ENCODE results near the gene FAM76A. TPM values are rescaled to one million over a fixed set of nuclear protein-coding genes. Genes with fewer than 3 reads are reported as not detected.
"Not testable (repeated sequence)": the region's sequence is repeated elsewhere in the genome, so short reads cannot be mapped to it uniquely, and the experiment has no call there.

The FAM76A gene
- total RNA-seq, 2 donors from 2014 or later: 5.4 to 7.6 TPM

- WGBS, 2 donors: 58 to 61% methylated on average over 1 of the region's 1 CpG
- DNase-seq (no peak), ATAC-seq (no peak)
- intact Hi-C loops (cut with DNase I): no loop called here
- Histone ChIP-seq H3K27me3 (no peaks in the 10 kb centered on the region), H3K9me3 (no peaks in the 10 kb centered on the region), H3K27ac (no peak overlapping the region), H3K36me3 (replicated peaks in 1 of 2; ENCODE audit: insufficient read depth in 1 of 2, low read depth in 2 of 2) (peaks cover 0 to 23% of the 10 kb centered on the region in 2 donors), H3K4me3 (no peak overlapping the region), H3K4me1 (no peaks in the 10 kb centered on the region)
- TF ChIP-seq POLR2A (IDR thresholded peaks at IDR 0.05): no peak
- no peak for TF ChIP-seq CTCF (IDR thresholded peaks at IDR 0.05)
These were observed 69.8 kb downstream of the FAM76A start for GRCh38 chr1:27795601-27796000.

GRCh38 chr1:27804791-27805190 is 79.0 kb downstream of the FAM76A start:
- intact Hi-C loops (cut with DNase I): no loop called here
- no peak overlapping the region for H3K4me3 ChIP-seq
- H3K36me3 ChIP-seq (replicated peaks in 1 of 2; ENCODE audit: insufficient read depth in 1 of 2, low read depth in 2 of 2): peaks cover 0 to 13% of the 10 kb centered on the region in 2 donors
- TF ChIP-seq POLR2A (IDR thresholded peaks at IDR 0.05): no peak
- TF ChIP-seq CTCF (IDR thresholded peaks at IDR 0.05): no peak
- DNase-seq (no peak), ATAC-seq (no peak)
- H3K27me3 ChIP-seq: no peaks in the 10 kb centered on the region
- no peak overlapping the region for H3K27ac ChIP-seq
- no peaks in the 10 kb centered on the region for H3K9me3 ChIP-seq
- WGBS, 2 donors: 90% methylated on average over 5 of the region's 5 CpGs
- no peaks in the 10 kb centered on the region for H3K4me1 ChIP-seq

- 91 to 94% methylated on average over 7 of the region's 7 CpGs for WGBS, 2 donors
- H3K27ac ChIP-seq: no peak overlapping the region
- H3K4me1 ChIP-seq: no peaks in the 10 kb centered on the region
- no peak for ATAC-seq
- peaks cover 0 to 13% of the 10 kb centered on the region in 2 donors for H3K36me3 ChIP-seq (replicated peaks in 1 of 2; ENCODE audit: insufficient read depth in 1 of 2, low read depth in 2 of 2)
- intact Hi-C loops (cut with DNase I): no loop called here
- H3K27me3 ChIP-seq: no peaks in the 10 kb centered on the region
- TF ChIP-seq CTCF (IDR thresholded peaks at IDR 0.05): no peak
- no peak for TF ChIP-seq POLR2A (IDR thresholded peaks at IDR 0.05)
- DNase-seq: no peak
- H3K4me3 ChIP-seq: no peak overlapping the region
- H3K9me3 ChIP-seq: no peaks in the 10 kb centered on the region
These were observed 81.0 kb downstream of the FAM76A start for GRCh38 chr1:27806758-27807157.

- 61 to 70% methylated on average over 2 of the region's 2 CpGs for WGBS, 2 donors
- H3K9me3 ChIP-seq: no peaks in the 10 kb centered on the region
- intact Hi-C loops (cut with DNase I): no loop called here
- DNase-seq: no peak
- H3K27me3 ChIP-seq: no peaks in the 10 kb centered on the region
- H3K4me3 ChIP-seq: no peak overlapping the region
- peaks cover 0 to 8% of the 10 kb centered on the region in 2 donors for H3K36me3 ChIP-seq (replicated peaks in 1 of 2; ENCODE audit: insufficient read depth in 1 of 2, low read depth in 2 of 2)
- no peaks in the 10 kb centered on the region for H3K4me1 ChIP-seq
- H3K27ac ChIP-seq: no peak overlapping the region
- TF ChIP-seq CTCF (IDR thresholded peaks at IDR 0.05): no peak
- no peak for TF ChIP-seq POLR2A (IDR thresholded peaks at IDR 0.05)
- no peak for ATAC-seq
These were observed 81.6 kb downstream of the FAM76A start for GRCh38 chr1:27807385-27807784.

GRCh38 chr1:27808131-27808530 is 82.4 kb downstream of the FAM76A start:
- H3K4me3 ChIP-seq; H3K27ac ChIP-seq; H3K27me3 ChIP-seq; intact Hi-C loops (cut with DNase I); DNase-seq; ATAC-seq; H3K36me3 ChIP-seq (replicated peaks in 1 of 2; ENCODE audit: insufficient read depth in 1 of 2, low read depth in 2 of 2); H3K9me3 ChIP-seq; H3K4me1 ChIP-seq: not testable (repeated sequence)
- WGBS, 2 donors: 93 to 96% methylated on average over 3 of the region's 3 CpGs
